ENCODE data around the gene MTHFD1L.
A peak's percentile ranks its signal among the peaks of the same experiment; 100 is the strongest.
"Not testable (repeated sequence)": the region's sequence is repeated elsewhere in the genome, so short reads cannot be mapped to it uniquely, and the experiment has no call there.

MTHFD1L gene

GRCh38 chr6:151029970-151030369 lies 164.5 kb downstream of the MTHFD1L start:
- 96 to 100% methylated on average over 4 to 5 of the region's 5 CpGs for WGBS, 2 experiments
- Histone ChIP-seq H3K4me1 (ENCODE audit: control insufficient read depth, insufficient read depth, low read length) (peaks cover 2% of the 10 kb centered on the region), H3K36me3 (ENCODE audit: control insufficient read depth, insufficient read depth, low read length) (no peaks in the 10 kb centered on the region), H3K27ac (ENCODE audit: insufficient read depth, low read depth, low read length, poor library complexity, severe bottlenecking) (no peak overlapping the region), H3K9me3 (ENCODE audit: control insufficient read depth, low read length) (no peaks in the 10 kb centered on the region), H3K27me3 (ENCODE audit: control insufficient read depth, insufficient read depth, low read length, poor library complexity, severe bottlenecking) (no peaks in the 10 kb centered on the region), H3K4me3 (ENCODE audit: insufficient read depth, low read depth, low read length) (no peak overlapping the region)

- H3K27ac ChIP-seq (ENCODE audit: insufficient read depth, low read depth, low read length, poor library complexity, severe bottlenecking), result no peak overlapping the region
- WGBS, 2 experiments, result 92 to 94% methylated on average over 3 of the region's 3 CpGs
- H3K4me3 ChIP-seq (ENCODE audit: insufficient read depth, low read depth, low read length), result no peak overlapping the region
- peaks cover 6% of the 10 kb centered on the region for H3K4me1 ChIP-seq (ENCODE audit: control insufficient read depth, insufficient read depth, low read length)
- no peaks in the 10 kb centered on the region for H3K27me3 ChIP-seq (ENCODE audit: control insufficient read depth, insufficient read depth, low read length, poor library complexity, severe bottlenecking)
- H3K36me3 ChIP-seq (ENCODE audit: control insufficient read depth, insufficient read depth, low read length), result no peaks in the 10 kb centered on the region
- no peaks in the 10 kb centered on the region for H3K9me3 ChIP-seq (ENCODE audit: control insufficient read depth, low read length)
Observed at GRCh38 chr6:151032034-151032433, 166.5 kb downstream of the MTHFD1L start.

DNA sequence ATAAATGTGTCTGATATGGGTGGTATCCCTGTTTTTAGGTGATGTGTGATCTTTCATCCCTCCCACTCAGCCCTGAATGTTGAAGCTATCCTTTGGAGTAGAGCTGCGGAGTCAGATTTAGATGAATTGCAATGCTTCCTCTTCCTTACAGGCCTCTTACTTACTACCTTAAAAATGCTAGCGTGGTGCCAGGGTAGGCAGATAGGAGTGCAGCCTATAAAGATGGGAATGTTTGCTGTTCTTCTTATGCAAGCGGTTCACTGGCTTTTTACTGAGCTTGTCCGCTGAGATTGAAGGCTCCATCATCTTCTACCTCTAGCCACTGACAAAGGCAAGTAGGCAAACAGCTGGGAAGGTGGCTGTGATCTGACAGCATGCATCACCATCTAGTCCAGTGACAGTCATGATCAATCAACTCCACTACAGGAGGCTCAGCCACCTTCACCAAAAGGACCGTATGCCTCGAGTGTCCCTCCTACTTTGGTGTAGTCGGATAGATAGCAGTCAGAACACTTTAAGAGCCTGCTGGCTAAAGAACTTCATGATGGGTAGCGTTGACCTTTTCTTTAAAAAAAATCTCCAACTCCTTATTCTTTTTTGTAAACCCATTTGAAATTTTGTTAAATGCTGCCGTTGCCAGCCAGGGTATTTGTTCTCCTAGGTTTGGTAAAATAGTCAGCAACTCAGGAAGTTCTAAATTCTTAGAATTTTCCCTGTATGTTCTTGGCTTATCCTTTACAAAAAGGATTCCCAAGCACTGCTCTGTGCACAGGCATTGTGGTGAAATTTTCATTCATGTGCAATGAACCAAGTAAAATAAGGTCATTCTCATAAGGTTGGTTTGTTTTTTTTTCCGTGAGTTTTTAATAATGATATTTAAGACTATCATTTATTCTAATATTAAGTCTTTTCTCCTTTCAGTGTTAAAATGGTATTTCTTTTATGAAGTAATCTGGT lies 169.6 kb downstream of the MTHFD1L start:
- WGBS, 2 experiments, result 92 to 96% methylated on average over 5 to 7 of the region's 10 CpGs
- no peaks in the 10 kb centered on the region for H3K36me3 ChIP-seq (ENCODE audit: control insufficient read depth, insufficient read depth, low read length)
- H3K9me3 ChIP-seq (ENCODE audit: control insufficient read depth, low read length), result no peaks in the 10 kb centered on the region
- H3K4me1 ChIP-seq (ENCODE audit: control insufficient read depth, insufficient read depth, low read length), result peaks cover 6% of the 10 kb centered on the region
- H3K27ac ChIP-seq (ENCODE audit: insufficient read depth, low read depth, low read length, poor library complexity, severe bottlenecking), result no peak overlapping the region
- no peak overlapping the region for H3K4me3 ChIP-seq (ENCODE audit: insufficient read depth, low read depth, low read length)
- no peaks in the 10 kb centered on the region for H3K27me3 ChIP-seq (ENCODE audit: control insufficient read depth, insufficient read depth, low read length, poor library complexity, severe bottlenecking)

- not testable (repeated sequence) for H3K27ac ChIP-seq (ENCODE audit: insufficient read depth, low read depth, low read length, poor library complexity, severe bottlenecking); H3K36me3 ChIP-seq (ENCODE audit: control insufficient read depth, insufficient read depth, low read length); H3K27me3 ChIP-seq (ENCODE audit: control insufficient read depth, insufficient read depth, low read length, poor library complexity, severe bottlenecking); H3K9me3 ChIP-seq (ENCODE audit: control insufficient read depth, low read length); H3K4me3 ChIP-seq (ENCODE audit: insufficient read depth, low read depth, low read length)
- H3K4me1 ChIP-seq (ENCODE audit: control insufficient read depth, insufficient read depth, low read length), result peaks cover 10% of the 10 kb centered on the region
- WGBS, 2 experiments, result 96 to 97% methylated on average over 3 of the region's 3 CpGs
Observed at GRCh38 chr6:151036211-151036721, 170.8 kb downstream of the MTHFD1L start.

DNA sequence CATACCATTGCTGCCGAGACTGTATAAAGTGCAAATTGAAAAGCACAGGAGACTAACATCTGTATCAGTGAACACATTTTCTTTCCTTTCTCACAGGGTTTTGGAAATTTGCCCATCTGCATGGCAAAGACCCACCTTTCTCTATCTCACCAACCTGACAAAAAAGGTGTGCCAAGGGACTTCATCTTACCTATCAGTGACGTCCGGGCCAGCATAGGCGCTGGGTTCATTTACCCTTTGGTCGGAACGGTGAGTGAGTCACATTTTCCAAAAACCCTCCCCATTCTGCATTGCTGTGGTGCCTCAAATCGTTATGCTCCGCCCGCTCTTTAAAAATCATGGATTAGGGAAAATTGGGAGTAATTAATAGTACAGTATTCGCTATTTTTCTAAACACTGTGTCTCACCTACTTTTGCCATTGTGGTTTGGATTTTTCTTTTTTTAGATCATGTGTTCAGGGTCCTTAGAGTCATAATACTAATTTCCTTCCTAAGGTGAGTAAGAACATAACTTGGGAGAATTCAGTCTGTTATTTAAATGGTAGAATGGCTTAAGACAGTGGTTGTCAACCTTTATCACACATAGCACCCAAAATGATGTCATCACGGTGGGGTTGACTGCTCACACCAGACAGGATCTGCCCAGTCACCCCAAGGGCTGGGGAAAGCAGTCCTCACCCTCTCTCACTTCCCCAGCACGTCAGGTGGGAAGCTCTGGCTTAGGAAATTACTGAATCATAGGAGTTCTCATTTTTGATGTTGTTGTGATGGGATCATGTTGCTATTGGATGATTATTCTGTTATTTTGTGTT lies 171.6 kb downstream of the MTHFD1L start:
- WGBS, 2 experiments, result 90 to 93% methylated on average over 12 of the region's 12 CpGs
- H3K4me1 ChIP-seq (ENCODE audit: control insufficient read depth, insufficient read depth, low read length), result peaks cover 12% of the 10 kb centered on the region
- H3K27me3 ChIP-seq (ENCODE audit: control insufficient read depth, insufficient read depth, low read length, poor library complexity, severe bottlenecking), result no peaks in the 10 kb centered on the region
- no peaks in the 10 kb centered on the region for H3K36me3 ChIP-seq (ENCODE audit: control insufficient read depth, insufficient read depth, low read length)
- H3K27ac ChIP-seq (ENCODE audit: insufficient read depth, low read depth, low read length, poor library complexity, severe bottlenecking), result no peak overlapping the region
- H3K4me3 ChIP-seq (ENCODE audit: insufficient read depth, low read depth, low read length), result no peak overlapping the region
- H3K9me3 ChIP-seq (ENCODE audit: control insufficient read depth, low read length), result no peaks in the 10 kb centered on the region

DNA sequence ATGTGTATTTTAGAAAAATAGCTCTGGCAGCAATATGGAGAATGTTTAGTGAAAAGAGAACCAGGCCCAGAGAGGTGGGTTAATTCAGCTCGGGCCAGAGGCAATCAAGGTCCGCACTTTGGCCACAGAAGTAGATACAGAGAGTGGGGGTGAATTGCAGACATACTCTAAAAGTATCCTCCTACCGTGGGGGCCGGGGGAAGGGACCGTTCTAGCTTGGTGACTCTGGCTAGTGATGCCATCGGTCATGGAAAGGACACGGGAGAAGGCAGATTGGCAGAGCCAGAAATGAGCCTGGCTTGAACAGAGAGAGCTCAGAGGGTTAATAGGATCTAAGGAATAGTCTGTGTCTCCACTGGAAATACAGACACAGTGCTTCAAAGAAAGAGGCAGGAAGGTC lies 173.1 kb downstream of the MTHFD1L start:
- no peaks in the 10 kb centered on the region for H3K36me3 ChIP-seq (ENCODE audit: control insufficient read depth, insufficient read depth, low read length)
- H3K9me3 ChIP-seq (ENCODE audit: control insufficient read depth, low read length), result no peaks in the 10 kb centered on the region
- no peak overlapping the region for H3K4me3 ChIP-seq (ENCODE audit: insufficient read depth, low read depth, low read length)
- 93 to 94% methylated on average over 7 of the region's 7 CpGs for WGBS, 2 experiments
- H3K27ac ChIP-seq (ENCODE audit: insufficient read depth, low read depth, low read length, poor library complexity, severe bottlenecking), result no peak overlapping the region
- H3K4me1 ChIP-seq (ENCODE audit: control insufficient read depth, insufficient read depth, low read length), result peaks cover 12% of the 10 kb centered on the region
- no peaks in the 10 kb centered on the region for H3K27me3 ChIP-seq (ENCODE audit: control insufficient read depth, insufficient read depth, low read length, poor library complexity, severe bottlenecking)

- 82 to 87% methylated on average over 11 to 12 of the region's 12 CpGs for WGBS, 2 experiments
- not testable (repeated sequence) for H3K4me3 ChIP-seq (ENCODE audit: insufficient read depth, low read depth, low read length); H3K27me3 ChIP-seq (ENCODE audit: control insufficient read depth, insufficient read depth, low read length, poor library complexity, severe bottlenecking); H3K36me3 ChIP-seq (ENCODE audit: control insufficient read depth, insufficient read depth, low read length); H3K9me3 ChIP-seq (ENCODE audit: control insufficient read depth, low read length)
- peaks cover 12% of the 10 kb centered on the region for H3K4me1 ChIP-seq (ENCODE audit: control insufficient read depth, insufficient read depth, low read length)
- peak overlapping the region; percentile 3 for H3K27ac ChIP-seq (ENCODE audit: insufficient read depth, low read depth, low read length, poor library complexity, severe bottlenecking)
Observed at GRCh38 chr6:151040888-151041521, 175.5 kb downstream of the MTHFD1L start.

- WGBS, 2 experiments, result 96 to 97% methylated on average over 4 of the region's 5 CpGs
- no peaks in the 10 kb centered on the region for H3K27me3 ChIP-seq (ENCODE audit: control insufficient read depth, insufficient read depth, low read length, poor library complexity, severe bottlenecking)
- H3K36me3 ChIP-seq (ENCODE audit: control insufficient read depth, insufficient read depth, low read length), result no peaks in the 10 kb centered on the region
- H3K9me3 ChIP-seq (ENCODE audit: control insufficient read depth, low read length), result no peaks in the 10 kb centered on the region
- no peak overlapping the region for H3K4me3 ChIP-seq (ENCODE audit: insufficient read depth, low read depth, low read length)
- H3K4me1 ChIP-seq (ENCODE audit: control insufficient read depth, insufficient read depth, low read length), result peaks cover 12% of the 10 kb centered on the region
- no peak overlapping the region for H3K27ac ChIP-seq (ENCODE audit: insufficient read depth, low read depth, low read length, poor library complexity, severe bottlenecking)
Observed at GRCh38 chr6:151041686-151042085, 176.2 kb downstream of the MTHFD1L start.

GRCh38 chr6:151042911-151043330 lies 177.4 kb downstream of the MTHFD1L start:
- not testable (repeated sequence) for H3K9me3 ChIP-seq (ENCODE audit: control insufficient read depth, low read length); H3K27ac ChIP-seq (ENCODE audit: insufficient read depth, low read depth, low read length, poor library complexity, severe bottlenecking); H3K27me3 ChIP-seq (ENCODE audit: control insufficient read depth, insufficient read depth, low read length, poor library complexity, severe bottlenecking); H3K4me3 ChIP-seq (ENCODE audit: insufficient read depth, low read depth, low read length); H3K36me3 ChIP-seq (ENCODE audit: control insufficient read depth, insufficient read depth, low read length)
- peaks cover 12% of the 10 kb centered on the region for H3K4me1 ChIP-seq (ENCODE audit: control insufficient read depth, insufficient read depth, low read length)
- WGBS, 2 experiments, result 94 to 96% methylated on average over 6 of the region's 6 CpGs

Data from ectodermal cell (in vitro differentiated cells).